Fibroblast of skin of right quadriceps (primary cell): ENCODE results near the gene TRIM71.
"Not testable (repeated sequence)": the region's sequence is repeated elsewhere in the genome, so short reads cannot be mapped to it uniquely, and the experiment has no call there.

ENCODE experiments used
- DNase-seq: peaks from one replicate; pipeline ENCODE4 v3.0.0-alpha.2; 2013

TRIM71 gene

GRCh38 chr3:32817558-32818228 lies at the start of gene TRIM71:
Gene TRIM71, plus strand, starts transcription at chr3:32817997. Its CDS starts 84 bp downstream, at chr3:32818081.
- no peak for DNase-seq

- no peak for DNase-seq
These were observed 39.4 kb upstream of the TRIM71 start for GRCh38 chr3:32778389-32778788.

GRCh38 chr3:32780071-32780734 lies 37.6 kb upstream of the TRIM71 start:
- DNase-seq = no peak

GRCh38 chr3:32780735-32781210 lies 37.0 kb upstream of the TRIM71 start:
- peak; percentile 54 for DNase-seq

GRCh38 chr3:32781211-32781968 lies 36.4 kb upstream of the TRIM71 start:
- peak; percentile 68 for DNase-seq

GRCh38 chr3:32781969-32782270 lies 35.9 kb upstream of the TRIM71 start:
- not testable (repeated sequence) for DNase-seq

- no peak for DNase-seq
These were observed 35.4 kb upstream of the TRIM71 start for GRCh38 chr3:32782407-32782806.

- DNase-seq = no peak
These were observed 26.0 kb upstream of the TRIM71 start for GRCh38 chr3:32791833-32792232.

- DNase-seq = peak; percentile 13
These were observed 23.1 kb upstream of the TRIM71 start for GRCh38 chr3:32794487-32795308.

GRCh38 chr3:32796384-32796950 lies 21.3 kb upstream of the TRIM71 start:
- not testable (repeated sequence) for DNase-seq

GRCh38 chr3:32797776-32798175 lies 20.0 kb upstream of the TRIM71 start:
- no peak for DNase-seq

- not testable (repeated sequence) for DNase-seq
These were observed 16.4 kb upstream of the TRIM71 start for GRCh38 chr3:32801440-32801839.

- DNase-seq = no peak
These were observed 4.6 kb upstream of the TRIM71 start for GRCh38 chr3:32813180-32813579.

GRCh38 chr3:32814361-32814760 lies 3.4 kb upstream of the TRIM71 start:
- DNase-seq = no peak

GRCh38 chr3:32815841-32816438 lies 1.9 kb upstream of the TRIM71 start:
- DNase-seq = no peak

GRCh38 chr3:32816439-32817256 lies 1.1 kb upstream of the TRIM71 start:
- peak; percentile 13 for DNase-seq

GRCh38 chr3:32817257-32817557 lies 590 bp upstream of the TRIM71 start:
- DNase-seq = no peak

- DNase-seq = no peak
These were observed 602 bp downstream of the TRIM71 start for GRCh38 chr3:32818229-32818969.

GRCh38 chr3:32818970-32819511 lies 1.2 kb downstream of the TRIM71 start:
- DNase-seq = no peak

- DNase-seq = no peak
These were observed 2.0 kb downstream of the TRIM71 start for GRCh38 chr3:32819551-32820348.
